ENCODE data around the gene PHPT1. TPM values are rescaled to one million over a fixed set of nuclear protein-coding genes. Genes with fewer than 3 reads are reported as not detected.
"Not testable (repeated sequence)": the region's sequence is repeated elsewhere in the genome, so short reads cannot be mapped to it uniquely, and the experiment has no call there.

PHPT1 gene
- total and polyA plus RNA-seq, 2 of the 8 experiments (the other 6 are each of a cell fraction or from before 2014, with no cell fraction given), result 109 to 226 TPM

GRCh38 chr9:136882947-136883283 is 33.7 kb downstream of the PHPT1 start:
- ChIA-PET CTCF (ENCODE audit: partially characterized antibody) (interaction anchor here (0.9 to 1.3 kb wide), 4 partner anchors 10 to 146 kb away, joined by 3 read pairs; no protein-coding TSS in a partner anchor), POLR2A (ENCODE audit: partially characterized antibody) (interaction anchor here (0.6 to 2.6 kb wide), 5 partner anchors 15 to 48 kb away, joined by 3 to 16 read pairs (median 3); partner anchors contain the start of gene EDF1)
- not testable (repeated sequence) for H2BK20ac ChIP-seq (ENCODE audit: low read length); H3K36me3 ChIP-seq (ENCODE audit: control insufficient read depth in 2 of 4, insufficient read depth in 4 of 4, low read length in 3 of 4); H4K20me1 ChIP-seq (replicated peaks in 1 of 2; ENCODE audit: control insufficient read depth in 1 of 2, insufficient read depth in 2 of 2, low read length in 2 of 2); H3K9ac ChIP-seq (replicated peaks in 1 of 4; ENCODE audit: extremely low read depth in 1 of 4, low read depth in 3 of 4, low read length in 3 of 4); FAIRE-seq; H3K4me2 ChIP-seq (ENCODE audit: insufficient read depth in 1 of 2, low read depth in 2 of 2, low read length in 2 of 2); H2BK5ac ChIP-seq (ENCODE audit: low read depth, low read length); H2AK5ac ChIP-seq (ENCODE audit: low read depth, low read length); H4K91ac ChIP-seq (replicated peaks; ENCODE audit: insufficient read length, low read length); H2AFZ ChIP-seq (ENCODE audit: low read length); H3K79me1 ChIP-seq (ENCODE audit: low read depth, low read length); H3K14ac ChIP-seq (ENCODE audit: insufficient read length); H4K8ac ChIP-seq (ENCODE audit: extremely low read depth, insufficient read depth, low read length); H3K18ac ChIP-seq (ENCODE audit: extremely low read depth, low read length); H3K9me3 ChIP-seq (ENCODE audit: insufficient read depth in 2 of 2, low read depth in 1 of 2, low read length in 1 of 2); H3K4me3 ChIP-seq (ENCODE audit: extremely low read depth in 1 of 4, insufficient read depth in 2 of 4, low read depth in 3 of 4, low read length in 4 of 4); H3K56ac ChIP-seq (replicated peaks; ENCODE audit: insufficient read length, low read depth, low read length); H3K23me2 ChIP-seq (ENCODE audit: low read depth, low read length); H2BK120ac ChIP-seq (replicated peaks; ENCODE audit: low read depth, low read length); H3K4ac ChIP-seq (replicated peaks; ENCODE audit: insufficient read length, low read depth, low read length); H2BK12ac ChIP-seq (ENCODE audit: low read depth, low read length); H3K23ac ChIP-seq (ENCODE audit: insufficient read length); DNase-seq (ENCODE audit: low read depth in 1 of 2, low spot score in 2 of 2); H3K27ac ChIP-seq (ENCODE audit: low read depth, low read length); H2BK15ac ChIP-seq (ENCODE audit: low read length); H3K4me1 ChIP-seq (replicated peaks in 1 of 4; ENCODE audit: control insufficient read depth in 3 of 4, insufficient read depth in 4 of 4, low read length in 3 of 4); H3K27me3 ChIP-seq (replicated peaks in 1 of 4; ENCODE audit: control insufficient read depth in 3 of 4, extremely low read depth in 1 of 4, insufficient read depth in 3 of 4, low read length in 3 of 4); H4K5ac ChIP-seq (ENCODE audit: insufficient read length, low read depth, low read length)
- 87% methylated on average over 9 of the region's 9 CpGs; no CpG with 5 or more reads in 1 of the 2 experiments for WGBS, 2 experiments (ENCODE audit: extremely low coverage in 1 of 2, insufficient coverage in 1 of 2, insufficient read length in 1 of 2, insufficient replicate concordance in 2 of 2, low coverage in 1 of 2, low lambda C conversion rate in 2 of 2, missing lambda C conversion rate in 1 of 2)
- peaks cover 4 to 12% of the 10 kb centered on the region in 2 experiments; a peak in 3 of 4 replicates for H3K79me2 ChIP-seq (ENCODE audit: control insufficient read depth in 1 of 2, insufficient read depth in 2 of 2, low read length in 2 of 2)

- not testable (repeated sequence) for H3K4me3 ChIP-seq (ENCODE audit: extremely low read depth in 1 of 4, insufficient read depth in 2 of 4, low read depth in 3 of 4, low read length in 4 of 4); H3K9ac ChIP-seq (replicated peaks in 1 of 4; ENCODE audit: extremely low read depth in 1 of 4, low read depth in 3 of 4, low read length in 3 of 4); H2BK20ac ChIP-seq (ENCODE audit: low read length); H3K14ac ChIP-seq (ENCODE audit: insufficient read length); H3K4me1 ChIP-seq (replicated peaks in 1 of 4; ENCODE audit: control insufficient read depth in 3 of 4, insufficient read depth in 4 of 4, low read length in 3 of 4); H3K9me3 ChIP-seq (ENCODE audit: insufficient read depth in 2 of 2, low read depth in 1 of 2, low read length in 1 of 2); H3K23me2 ChIP-seq (ENCODE audit: low read depth, low read length); H3K36me3 ChIP-seq (ENCODE audit: control insufficient read depth in 2 of 4, insufficient read depth in 4 of 4, low read length in 3 of 4); H3K18ac ChIP-seq (ENCODE audit: extremely low read depth, low read length); H2AK5ac ChIP-seq (ENCODE audit: low read depth, low read length); FAIRE-seq; H4K20me1 ChIP-seq (replicated peaks in 1 of 2; ENCODE audit: control insufficient read depth in 1 of 2, insufficient read depth in 2 of 2, low read length in 2 of 2); H2BK12ac ChIP-seq (ENCODE audit: low read depth, low read length); H3K23ac ChIP-seq (ENCODE audit: insufficient read length); H3K79me1 ChIP-seq (ENCODE audit: low read depth, low read length); H3K56ac ChIP-seq (replicated peaks; ENCODE audit: insufficient read length, low read depth, low read length); H2BK120ac ChIP-seq (replicated peaks; ENCODE audit: low read depth, low read length); H2BK15ac ChIP-seq (ENCODE audit: low read length); H3K4ac ChIP-seq (replicated peaks; ENCODE audit: insufficient read length, low read depth, low read length); H4K8ac ChIP-seq (ENCODE audit: extremely low read depth, insufficient read depth, low read length); H4K5ac ChIP-seq (ENCODE audit: insufficient read length, low read depth, low read length); H3K27ac ChIP-seq (ENCODE audit: low read depth, low read length); H3K4me2 ChIP-seq (ENCODE audit: insufficient read depth in 1 of 2, low read depth in 2 of 2, low read length in 2 of 2); H2AFZ ChIP-seq (ENCODE audit: low read length); DNase-seq (ENCODE audit: low read depth in 1 of 2, low spot score in 2 of 2); H4K91ac ChIP-seq (replicated peaks; ENCODE audit: insufficient read length, low read length); H3K27me3 ChIP-seq (replicated peaks in 1 of 4; ENCODE audit: control insufficient read depth in 3 of 4, extremely low read depth in 1 of 4, insufficient read depth in 3 of 4, low read length in 3 of 4); H2BK5ac ChIP-seq (ENCODE audit: low read depth, low read length)
- peaks cover 10 to 19% of the 10 kb centered on the region in 2 experiments; a peak in 3 of 4 replicates for H3K79me2 ChIP-seq (ENCODE audit: control insufficient read depth in 1 of 2, insufficient read depth in 2 of 2, low read length in 2 of 2)
- POLR2A ChIA-PET (ENCODE audit: partially characterized antibody), result interaction anchor here (0.6 to 1.2 kb wide), 4 partner anchors 21 to 1263 kb away, joined by 3 to 4 read pairs (median 3); no protein-coding TSS in a partner anchor
- WGBS, 2 experiments (ENCODE audit: extremely low coverage in 1 of 2, insufficient coverage in 1 of 2, insufficient read length in 1 of 2, insufficient replicate concordance in 2 of 2, low coverage in 1 of 2, low lambda C conversion rate in 2 of 2, missing lambda C conversion rate in 1 of 2), result 89% methylated on average over 10 of the region's 10 CpGs; no CpG with 5 or more reads in 1 of the 2 experiments
- CTCF ChIA-PET (ENCODE audit: partially characterized antibody), result interaction anchor here (0.8 to 1.6 kb wide), 11 partner anchors 9 to 145 kb away, joined by 3 to 8 read pairs (median 3); no protein-coding TSS in a partner anchor
Measured at GRCh38 chr9:136883670-136884069, 34.5 kb downstream of the PHPT1 start.
